H1 (cell line): ENCODE data around the gene GIPC1.

ENCODE experiments used
- CREB1 ChIP-seq: IDR thresholded peaks from 2 replicates; pipeline ENCODE4 v1.6.1; 2012; ENCODE audit warnings: inconsistent platforms
- CTCF ChIP-seq, 3 experiments: IDR thresholded peaks; 1 replicate in 2 of 3; 2 replicates in 1 of 3; pipeline versions ENCODE4 v1.5.1 to v1.6.1; 2011; ENCODE audit warnings: low read length in 3 of 3, mild to moderate bottlenecking in 3 of 3, inconsistent platforms in 2 of 3, low read depth in 1 of 3, moderate library complexity in 1 of 3; ENCODE audit not compliant: insufficient read depth in 1 of 3; ENCODE audit errors: control extremely low read depth in 1 of 3
- EGR1 ChIP-seq: IDR thresholded peaks from 2 replicates; pipeline ENCODE4 v1.6.1; 2011; ENCODE audit warnings: low read depth, low read length, borderline replicate concordance
- EZH2 ChIP-seq: fragments of 200-600 bp; sonication (generic); IDR thresholded peaks from 2 replicates; pipeline ENCODE4 v1.7.1; 2012; ENCODE audit warnings: low read depth, mild to moderate bottlenecking, moderate library complexity, low read length, inconsistent platforms; ENCODE audit not compliant: severe bottlenecking
- GABPA ChIP-seq: IDR thresholded peaks from 2 replicates; pipeline ENCODE4 v1.6.1; 2011; ENCODE audit warnings: mild to moderate bottlenecking, low read length, moderate library complexity, borderline replicate concordance; ENCODE audit not compliant: insufficient read depth
- HDAC2 ChIP-seq, 2 experiments: fragments of 300-600 bp in 1 of 2; sonication (generic) in 1 of 2; IDR thresholded peaks; 2 replicates each; pipeline ENCODE4 v1.6.1; 2011 to 2012; ENCODE audit warnings: low read depth in 2 of 2, low read length in 2 of 2, mild to moderate bottlenecking in 2 of 2, moderate library complexity in 2 of 2, borderline replicate concordance in 1 of 2, inconsistent platforms in 1 of 2
- JUN ChIP-seq: IDR thresholded peaks from 2 replicates; pipeline ENCODE4 v1.6.1; 2011; ENCODE audit warnings: low read depth, mild to moderate bottlenecking, improper control_type of control experiment, low read length
- JUND ChIP-seq: IDR thresholded peaks from 2 replicates; pipeline ENCODE4 v1.6.1; 2011; ENCODE audit warnings: mild to moderate bottlenecking, improper control_type of control experiment, low read length
- POLR2AphosphoS5 ChIP-seq: IDR thresholded peaks from 2 replicates; pipeline ENCODE4 v1.6.1; 2011; ENCODE audit warnings: low read depth, low read length
- RAD21 ChIP-seq, 2 experiments: IDR thresholded peaks in 1 of 2; conservative IDR thresholded peaks in 1 of 2; 2 replicates each; pipeline ENCODE4 v1.6.1; 2011; ENCODE audit warnings: low read depth in 2 of 2, low read length in 2 of 2, improper control_type of control experiment in 1 of 2, inconsistent platforms in 1 of 2, mild to moderate bottlenecking in 1 of 2, moderate library complexity in 1 of 2
- SRF ChIP-seq: IDR thresholded peaks from 2 replicates; pipeline ENCODE4 v1.6.1; 2011; ENCODE audit warnings: mild to moderate bottlenecking, low read depth, low read length, moderate library complexity
- TCF12 ChIP-seq: IDR thresholded peaks from 2 replicates; pipeline ENCODE4 v1.6.1; 2011; ENCODE audit warnings: low read depth, mild to moderate bottlenecking, low read length
- YY1 ChIP-seq: IDR thresholded peaks from 2 replicates; pipeline ENCODE4 v1.6.1; 2011; ENCODE audit warnings: low read depth, mild to moderate bottlenecking, low read length

- TF ChIP-seq EZH2 (no peak), CTCF (IDR thresholded peaks at IDR 0.05; ENCODE audit: control extremely low read depth in 1 of 3, insufficient read depth in 1 of 3, low read depth in 1 of 3, low read length in 3 of 3) (no peak), EGR1 (no peak), JUN (no peak), RAD21 (IDR thresholded peaks at IDR 0.05 in 1 of 2, conservative IDR thresholded peaks at IDR 0.05 in 1 of 2; ENCODE audit: low read depth in 2 of 2, low read length in 2 of 2) (no peak), JUND (no peak), TCF12 (no peak), GABPA (no peak), POLR2AphosphoS5 (no peak), CREB1 (no peak), YY1 (no peak), HDAC2 (IDR thresholded peaks at IDR 0.05; ENCODE audit: borderline replicate concordance in 1 of 2, low read depth in 2 of 2, low read length in 2 of 2) (no peak), SRF (no peak)
These were observed 19.6 kb upstream of the GIPC1 start for GRCh38 chr19:14515501-14516047.
